NB4 (cell line): ENCODE results near the gene STK32B.

ENCODE experiments used
- DNase-seq: peaks from one replicate; pipeline ENCODE4 v3.0.0; 2010; ENCODE audit warnings: low read depth
- H3K4me3 ChIP-seq: one replicate; pipeline ENCODE4 v1.5.1; 2011; ENCODE audit warnings: mild to moderate bottlenecking, low read depth, low read length, moderate library complexity
- CTCF ChIP-seq: IDR thresholded peaks from one replicate; pipeline ENCODE4 v1.5.1; 2012; ENCODE audit warnings: low read depth, low read length
- MAX ChIP-seq: IDR thresholded peaks from 2 replicates; pipeline ENCODE4 v1.6.1; 2011; ENCODE audit warnings: low read depth, low read length
- MYC ChIP-seq: IDR thresholded peaks from 2 replicates; pipeline ENCODE4 v1.6.1; 2011; ENCODE audit warnings: low read depth, low read length
- POLR2A ChIP-seq: IDR thresholded peaks from 2 replicates; pipeline ENCODE4 v1.6.1; 2011; ENCODE audit warnings: mild to moderate bottlenecking; ENCODE audit not compliant: insufficient read length; ENCODE audit errors: extremely low read depth

Gene STK32B

GRCh38 chr4:5143940-5144339, 92.7 kb downstream of the STK32B start:
- DNase-seq, result no peak
- H3K4me3 ChIP-seq, result no peak overlapping the region
- no peak for TF ChIP-seq CTCF
- no peak for TF ChIP-seq POLR2A
- no peak for TF ChIP-seq MYC
- no peak for TF ChIP-seq MAX

- H3K4me3 ChIP-seq, result no peak overlapping the region
- DNase-seq, result no peak
- TF ChIP-seq MYC, result no peak
- TF ChIP-seq CTCF, result no peak
- no peak for TF ChIP-seq MAX
- TF ChIP-seq POLR2A, result no peak
These were observed 93.1 kb downstream of the STK32B start for GRCh38 chr4:5144384-5144783.

GRCh38 chr4:5146248-5146647, 95.0 kb downstream of the STK32B start:
- DNase-seq, result no peak
- TF ChIP-seq POLR2A (no peak), MAX (no peak), MYC (no peak), CTCF (no peak)
- H3K4me3 ChIP-seq, result no peak overlapping the region

GRCh38 chr4:5152521-5152920, 101.2 kb downstream of the STK32B start:
- DNase-seq, result no peak
- TF ChIP-seq MYC (no peak), POLR2A (no peak), CTCF (no peak), MAX (no peak)
- H3K4me3 ChIP-seq, result no peak overlapping the region

GRCh38 chr4:5156682-5157081, 105.4 kb downstream of the STK32B start:
- H3K4me3 ChIP-seq, result no peak overlapping the region
- TF ChIP-seq POLR2A (no peak), CTCF (no peak), MYC (no peak), MAX (no peak)
- no peak for DNase-seq

GRCh38 chr4:5157791-5158770, 106.8 kb downstream of the STK32B start:
- no peak for DNase-seq
- H3K4me3 ChIP-seq, result no peak overlapping the region
- TF ChIP-seq MAX, result no peak
- TF ChIP-seq CTCF, result no peak
- TF ChIP-seq POLR2A, result no peak
- TF ChIP-seq MYC, result no peak
